Upper lobe of left lung (tissue), 4 donors: ENCODE data around the gene CTXND1.

Experiments
- EP300 ChIP-seq, 4 donors: sonication (generic); formaldehyde crosslinking; IDR thresholded peaks; one replicate each; pipeline ENCODE4 v1.5.1; 2017; ENCODE audit warnings: antibody characterized with exemption in 4 of 4, control low read depth in 2 of 4
- POLR2A ChIP-seq, 4 donors: fragments of 450-650 bp; IDR thresholded peaks; one replicate each; pipeline ENCODE4 v1.5.1; 2016 to 2017; ENCODE audit warnings: antibody characterized with exemption in 4 of 4, mild to moderate bottlenecking in 2 of 4
- TF ChIP-seq, protein P1 (sequence below), 6 experiments: fragments of 450-650 bp in 4 of 6; fragments of 200-600 bp in 2 of 6; sonication (generic) in 2 of 6; IDR thresholded peaks; one replicate each; pipeline ENCODE4 v1.5.1; 2016 to 2019; ENCODE audit warnings: antibody characterized with exemption in 6 of 6

- TF ChIP-seq, protein P1, sequence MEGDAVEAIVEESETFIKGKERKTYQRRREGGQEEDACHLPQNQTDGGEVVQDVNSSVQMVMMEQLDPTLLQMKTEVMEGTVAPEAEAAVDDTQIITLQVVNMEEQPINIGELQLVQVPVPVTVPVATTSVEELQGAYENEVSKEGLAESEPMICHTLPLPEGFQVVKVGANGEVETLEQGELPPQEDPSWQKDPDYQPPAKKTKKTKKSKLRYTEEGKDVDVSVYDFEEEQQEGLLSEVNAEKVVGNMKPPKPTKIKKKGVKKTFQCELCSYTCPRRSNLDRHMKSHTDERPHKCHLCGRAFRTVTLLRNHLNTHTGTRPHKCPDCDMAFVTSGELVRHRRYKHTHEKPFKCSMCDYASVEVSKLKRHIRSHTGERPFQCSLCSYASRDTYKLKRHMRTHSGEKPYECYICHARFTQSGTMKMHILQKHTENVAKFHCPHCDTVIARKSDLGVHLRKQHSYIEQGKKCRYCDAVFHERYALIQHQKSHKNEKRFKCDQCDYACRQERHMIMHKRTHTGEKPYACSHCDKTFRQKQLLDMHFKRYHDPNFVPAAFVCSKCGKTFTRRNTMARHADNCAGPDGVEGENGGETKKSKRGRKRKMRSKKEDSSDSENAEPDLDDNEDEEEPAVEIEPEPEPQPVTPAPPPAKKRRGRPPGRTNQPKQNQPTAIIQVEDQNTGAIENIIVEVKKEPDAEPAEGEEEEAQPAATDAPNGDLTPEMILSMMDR (IDR thresholded peaks at IDR 0.05), result no peak
- TF ChIP-seq POLR2A (IDR thresholded peaks at IDR 0.05) (no peak), EP300 (IDR thresholded peaks at IDR 0.05) (no peak)
These were observed 40.0 kb downstream of the CTXND1 start for GRCh38 chr15:80211976-80212375.
